GM23338 (cell line): Measurements from ENCODE around the gene NRIP1. TPM values are rescaled to one million over a fixed set of nuclear protein-coding genes. Genes with fewer than 3 reads are reported as not detected.

ENCODE experiments used
- ATAC-seq: fragments of 200-7000 bp; cut with Tn5 transposase; 3 replicates; pipeline ENCODE4 v1.9.1; 2020
- DNase-seq: peaks from one replicate; pipeline ENCODE4 v3.0.0-alpha.2; 2015; ENCODE audit warnings: low spot score
- H2AFZ ChIP-seq: fragments of 200-600 bp; sonication (generic); 2 replicates; pipeline ENCODE4 v1.8.0; 2016; ENCODE audit warnings: antibody characterized with exemption, mild to moderate bottlenecking, moderate library complexity
- H3F3A ChIP-seq: fragments of 200-600 bp; sonication (generic); replicated peaks from 2 replicates; pipeline ENCODE4 v1.8.0; 2017; ENCODE audit warnings: antibody characterized with exemption, mixed run types, low read depth
- H3K27ac ChIP-seq: fragments of 200-600 bp; sonication (generic); 2 replicates; pipeline ENCODE4 v1.6.1; 2016; ENCODE audit warnings: low read depth
- H3K27me3 ChIP-seq: fragments of 200-600 bp; sonication (generic); 2 replicates; pipeline ENCODE4 v1.8.0; 2016; ENCODE audit warnings: mild to moderate bottlenecking, mixed run types, moderate library complexity; ENCODE audit not compliant: insufficient read depth
- H3K36me3 ChIP-seq: fragments of 200-600 bp; sonication (generic); 2 replicates; pipeline ENCODE4 v1.8.0; 2016; ENCODE audit warnings: mild to moderate bottlenecking; ENCODE audit not compliant: insufficient read depth
- H3K4me1 ChIP-seq: fragments of 200-600 bp; sonication (generic); 2 replicates; pipeline ENCODE4 v1.8.0; 2016; ENCODE audit warnings: mild to moderate bottlenecking, moderate library complexity; ENCODE audit not compliant: insufficient read depth
- H3K4me2 ChIP-seq: fragments of 200-600 bp; sonication (generic); 2 replicates; pipeline ENCODE4 v1.7.1; 2017; ENCODE audit warnings: mixed run types
- H3K4me3 ChIP-seq: fragments of 200-600 bp; sonication (generic); 2 replicates; pipeline ENCODE4 v1.6.1; 2016; ENCODE audit warnings: mixed run types
- H3K79me2 ChIP-seq: fragments of 200-600 bp; sonication (generic); replicated peaks from 2 replicates; pipeline ENCODE4 v1.8.0; 2017; ENCODE audit warnings: mild to moderate bottlenecking; ENCODE audit not compliant: insufficient read depth
- H3K9me2 ChIP-seq: fragments of 200-600 bp; sonication (generic); 2 replicates; pipeline ENCODE4 v1.8.0; 2017; ENCODE audit not compliant: insufficient read depth
- H4K20me1 ChIP-seq: fragments of 200-600 bp; sonication (generic); replicated peaks from 2 replicates; pipeline ENCODE4 v1.8.0; 2017; ENCODE audit warnings: mild to moderate bottlenecking; ENCODE audit not compliant: insufficient read depth
- H3K27ac Mint-ChIP-seq: 2 replicates; pipeline ENCODE4 v1.8.0; 2020; ENCODE audit warnings: inconsistent platforms, mild to moderate bottlenecking, moderate library complexity, mixed read lengths
- H3K27me3 Mint-ChIP-seq: 3 replicates; pipeline ENCODE4 v1.8.0; 2022; ENCODE audit warnings: low read depth, mild to moderate bottlenecking, moderate library complexity, mixed read lengths, inconsistent platforms; ENCODE audit not compliant: insufficient read depth, poor library complexity
- H3K36me3 Mint-ChIP-seq: 3 replicates; pipeline ENCODE4 v1.8.0; 2021; ENCODE audit warnings: low read depth, mild to moderate bottlenecking, inconsistent platforms, moderate library complexity, mixed read lengths
- H3K4me1 Mint-ChIP-seq: 3 replicates; pipeline ENCODE4 v1.8.0; 2020; ENCODE audit warnings: mild to moderate bottlenecking, inconsistent platforms, mixed read lengths
- H3K4me3 Mint-ChIP-seq: 3 replicates; pipeline ENCODE4 v1.8.0; 2021; ENCODE audit warnings: moderate library complexity, mild to moderate bottlenecking, inconsistent platforms, mixed read lengths
- H3K9me3 Mint-ChIP-seq: 3 replicates; pipeline ENCODE4 v1.8.0; 2020; ENCODE audit warnings: moderate library complexity, mild to moderate bottlenecking, inconsistent platforms, mixed read lengths
- CREB1 ChIP-seq: fragments of 250-450 bp; sonication (Bioruptor Pico); IDR thresholded peaks from 2 replicates; pipeline ENCODE4 v1.5.0; 2020; ENCODE audit warnings: low read depth, mild to moderate bottlenecking, moderate library complexity
- CTCF ChIP-seq, 2 experiments: fragments of 200-600 bp in 1 of 2; sonication (generic) in 1 of 2; conservative IDR thresholded peaks; 2 replicates each; pipeline versions ENCODE4 v1.5.1 to v1.6.1; 2016 to 2017; ENCODE audit warnings: antibody characterized with exemption in 2 of 2, low read depth in 2 of 2, mild to moderate bottlenecking in 2 of 2, moderate library complexity in 1 of 2
- ETS1 ChIP-seq: IDR thresholded peaks from 2 replicates; pipeline ENCODE4 v1.6.1; 2016; ENCODE audit warnings: antibody characterized with exemption
- EZH2 ChIP-seq: fragments of 200-600 bp; sonication (generic); IDR thresholded peaks from one replicate; pipeline ENCODE4 v1.8.0; 2017; ENCODE audit warnings: antibody characterized with exemption, mild to moderate bottlenecking, low read depth; ENCODE audit not compliant: unreplicated experiment
- EZH2phosphoT487 ChIP-seq: fragments of 200-600 bp; sonication (generic); IDR thresholded peaks from one replicate; pipeline ENCODE4 v1.8.1; 2018; ENCODE audit warnings: antibody characterized with exemption; ENCODE audit not compliant: unreplicated experiment
- JUNB ChIP-seq: IDR thresholded peaks from one replicate; pipeline ENCODE4 v1.6.1; 2016; ENCODE audit warnings: antibody characterized with exemption; ENCODE audit not compliant: unreplicated experiment
- NANOG ChIP-seq: IDR thresholded peaks from 2 replicates; pipeline ENCODE4 v1.6.1; 2016; ENCODE audit warnings: antibody characterized with exemption, borderline replicate concordance
- POLR2AphosphoS5 ChIP-seq: IDR thresholded peaks from 2 replicates; pipeline ENCODE4 v1.6.1; 2016; ENCODE audit warnings: antibody characterized with exemption, low read depth
- REST ChIP-seq: IDR thresholded peaks from one replicate; pipeline ENCODE4 v1.6.1; 2018; ENCODE audit warnings: antibody characterized with exemption; ENCODE audit not compliant: unreplicated experiment
- STAT1 ChIP-seq: IDR thresholded peaks from one replicate; pipeline ENCODE4 v1.6.1; 2016; ENCODE audit warnings: antibody characterized with exemption; ENCODE audit not compliant: unreplicated experiment
- ZNF114 ChIP-seq: fragments of 250-450 bp; sonication (Bioruptor Pico); IDR thresholded peaks from 2 replicates; pipeline ENCODE4 v1.5.0; 2020; ENCODE audit warnings: mild to moderate bottlenecking, moderate library complexity
- ZNF331 ChIP-seq: fragments of 250-450 bp; sonication (Bioruptor Pico); IDR thresholded peaks from 2 replicates; pipeline ENCODE4 v1.5.0; 2020; ENCODE audit warnings: low read depth, mild to moderate bottlenecking, moderate library complexity
- ZNF462 ChIP-seq: fragments of 250-450 bp; sonication (Bioruptor Pico); IDR thresholded peaks from 2 replicates; pipeline ENCODE4 v1.5.0; 2020; ENCODE audit warnings: mild to moderate bottlenecking, moderate library complexity
- polyA plus RNA-seq: library from polyadenylated mRNA; unstranded; fragments of >200 nt; fragmentation: Nextera tagmentation; extraction: Ambion mirVana; gene quantifications from 2 replicates; pipeline ENCODE4 v1.2.1, GENCODE V29; 2016
- total RNA-seq: library from RNA; depleted of rRNA; stranded (reverse); fragments of >200 nt; shearing (Covaris generic); gene quantifications from 2 replicates; pipeline ENCODE4 v1.2.3, GENCODE V29; 2014

Gene NRIP1
- total and polyA plus RNA-seq, 2 experiments from 2014 or later, result 3.0 to 9.0 TPM

- Histone ChIP-seq H3K36me3 (no peaks in the 10 kb centered on the region), H2AFZ (no peak overlapping the region), H3K4me2 (no peak overlapping the region), H3K4me1 (peaks cover 16% of the 10 kb centered on the region), H3K27me3 (peaks cover 10% of the 10 kb centered on the region; the same call in 1 of the 2 replicates), H3K4me3 (no peak overlapping the region), H3F3A (no peaks in the 10 kb centered on the region), H4K20me1 (0 out of 2 replicates have a peak, but pooled peaks cover 2% of the 10 kb centered on the region), H3K79me2 (no peaks in the 10 kb centered on the region), H3K27ac (no peak overlapping the region), H3K9me2 (no peaks in the 10 kb centered on the region)
- Mint-ChIP-seq H3K27ac (no peak overlapping the region), H3K27me3 (no peaks in the 10 kb centered on the region), H3K4me3 (no peak overlapping the region), H3K36me3 (peaks cover 14% of the 10 kb centered on the region; the same call in 2 of the 3 replicates), H3K9me3 (no peaks in the 10 kb centered on the region), H3K4me1 (peaks cover 30% of the 10 kb centered on the region)
- ATAC-seq (no peak), DNase-seq (no peak)
- TF ChIP-seq ZNF331 (CRISPR knock-in tag), result no peak
- TF ChIP-seq STAT1, result no peak
- no peak for TF ChIP-seq ETS1
- no peak for TF ChIP-seq POLR2AphosphoS5
- TF ChIP-seq EZH2, result no peak
- no peak for TF ChIP-seq ZNF462
- no peak for TF ChIP-seq ZNF114 (CRISPR knock-in tag)
- TF ChIP-seq EZH2phosphoT487, result no peak
- TF ChIP-seq JUNB, result no peak
- no peak for TF ChIP-seq REST
- TF ChIP-seq NANOG, result no peak
- TF ChIP-seq CTCF (conservative IDR thresholded peaks at IDR 0.05; ENCODE audit: low read depth in 2 of 2), result no peak
- no peak for TF ChIP-seq CREB1
Measured at GRCh38 chr21:14985306-14985705, 79.5 kb downstream of the NRIP1 start.
